ENCODE results near the gene GYS2. TPM values are rescaled to one million over a fixed set of nuclear protein-coding genes. Genes with fewer than 3 reads are reported as not detected.

The GYS2 gene
- total RNA-seq, 1 donor from 2014 or later, result not detected

- no peak for DNase-seq (ENCODE audit: low read depth)
- Histone ChIP-seq H3K27me3 (ENCODE audit: control insufficient read depth, insufficient read depth, low read length) (no peaks in the 10 kb centered on the region), H3K36me3 (ENCODE audit: control insufficient read depth, insufficient read depth, low read length) (no peaks in the 10 kb centered on the region), H3K4me3 (ENCODE audit: low read depth, low read length) (no peak overlapping the region)
- no peak for TF ChIP-seq CTCF (IDR thresholded peaks at IDR 0.05; ENCODE audit: insufficient read depth, low read length, severe bottlenecking)
- FAIRE-seq, result no peak
These were observed 57.2 kb downstream of the GYS2 start for GRCh38 chr12:21547437-21547836.

GRCh38 chr12:21546716-21547115 is 57.9 kb downstream of the GYS2 start:
- H3K36me3 ChIP-seq (ENCODE audit: control insufficient read depth, insufficient read depth, low read length), result no peaks in the 10 kb centered on the region
- no peaks in the 10 kb centered on the region for H3K27me3 ChIP-seq (ENCODE audit: control insufficient read depth, insufficient read depth, low read length)
- DNase-seq (ENCODE audit: low read depth) (no peak), FAIRE-seq (no peak)
- TF ChIP-seq CTCF (IDR thresholded peaks at IDR 0.05; ENCODE audit: insufficient read depth, low read length, severe bottlenecking), result no peak
- H3K4me3 ChIP-seq (ENCODE audit: low read depth, low read length), result no peak overlapping the region

- Histone ChIP-seq H3K27me3 (ENCODE audit: control insufficient read depth, insufficient read depth, low read length) (no peaks in the 10 kb centered on the region), H3K36me3 (ENCODE audit: control insufficient read depth, insufficient read depth, low read length) (no peaks in the 10 kb centered on the region), H3K4me3 (ENCODE audit: low read depth, low read length) (no peak overlapping the region)
- FAIRE-seq (no peak), DNase-seq (ENCODE audit: low read depth) (no peak)
- no peak for TF ChIP-seq CTCF (IDR thresholded peaks at IDR 0.05; ENCODE audit: insufficient read depth, low read length, severe bottlenecking)
These were observed 59.1 kb downstream of the GYS2 start for GRCh38 chr12:21545557-21545956.

- Histone ChIP-seq H3K27me3 (ENCODE audit: control insufficient read depth, insufficient read depth, low read length) (no peaks in the 10 kb centered on the region), H3K4me3 (ENCODE audit: low read depth, low read length) (no peak overlapping the region), H3K36me3 (ENCODE audit: control insufficient read depth, insufficient read depth, low read length) (no peaks in the 10 kb centered on the region)
- DNase-seq (ENCODE audit: low read depth) (no peak), FAIRE-seq (no peak)
- TF ChIP-seq CTCF (IDR thresholded peaks at IDR 0.05; ENCODE audit: insufficient read depth, low read length, severe bottlenecking), result no peak
These were observed 61.5 kb downstream of the GYS2 start for GRCh38 chr12:21543151-21543550.

GRCh38 chr12:21542403-21542802 is 62.2 kb downstream of the GYS2 start:
- no peak for TF ChIP-seq CTCF (IDR thresholded peaks at IDR 0.05; ENCODE audit: insufficient read depth, low read length, severe bottlenecking)
- H3K4me3 ChIP-seq (ENCODE audit: low read depth, low read length), result no peak overlapping the region
- no peaks in the 10 kb centered on the region for H3K36me3 ChIP-seq (ENCODE audit: control insufficient read depth, insufficient read depth, low read length)
- no peaks in the 10 kb centered on the region for H3K27me3 ChIP-seq (ENCODE audit: control insufficient read depth, insufficient read depth, low read length)
- FAIRE-seq (no peak), DNase-seq (ENCODE audit: low read depth) (no peak)

- H3K27me3 ChIP-seq (ENCODE audit: control insufficient read depth, insufficient read depth, low read length), result no peaks in the 10 kb centered on the region
- FAIRE-seq (no peak), DNase-seq (ENCODE audit: low read depth) (no peak)
- no peaks in the 10 kb centered on the region for H3K36me3 ChIP-seq (ENCODE audit: control insufficient read depth, insufficient read depth, low read length)
- H3K4me3 ChIP-seq (ENCODE audit: low read depth, low read length), result no peak overlapping the region
- TF ChIP-seq CTCF (IDR thresholded peaks at IDR 0.05; ENCODE audit: insufficient read depth, low read length, severe bottlenecking), result no peak
These were observed 62.9 kb downstream of the GYS2 start for GRCh38 chr12:21541773-21542172.
